Endothelial cell of umbilical vein (primary cell): Measurements from ENCODE around the gene BTN1A1. TPM values are rescaled to one million over a fixed set of nuclear protein-coding genes. Genes with fewer than 3 reads are reported as not detected.
A peak's percentile ranks its signal among the peaks of the same experiment; 100 is the strongest.

Source experiments
- BruUV-seq: library from RNA; stranded (reverse); fragments of 400-500 nt; replicated peaks from 2 replicates; lab custom pipeline; 2021; lab: Mats Ljungman, UMichigan
- CTCF ChIA-PET: fragments of 300-600, 350-600 bp; sonication (Branson Sonifier 250); formaldehyde crosslinking; loops from one replicate; lab custom pipeline; 2021; ENCODE audit warnings: antibody characterized with exemption, inconsistent platforms; lab: Charles Lee
- POLR2A ChIA-PET: fragments of 300-600, 350-600 bp; sonication (Branson Sonifier 250); formaldehyde crosslinking; loops from one replicate; lab custom pipeline; 2021; ENCODE audit warnings: antibody characterized with exemption, inconsistent platforms; lab: Charles Lee
- DNase-seq: peaks from one replicate; pipeline ENCODE4 v3.0.0-alpha.2; 2011; ENCODE audit warnings: low read depth, low spot score
- FAIRE-seq: peaks from 2 replicates; lab custom pipeline; 2011; peaks lifted over from hg19 to GRCh38; lab: Jason Lieb, UNC
- H2AFZ ChIP-seq: 2 replicates; pipeline ENCODE4 v1.6.0; 2012; ENCODE audit warnings: low read depth, low read length, control low read depth, inconsistent platforms
- H3K27ac ChIP-seq: 2 replicates; pipeline ENCODE4 v1.5.1; 2011; ENCODE audit warnings: low read depth, mild to moderate bottlenecking, control low read depth, low read length, moderate library complexity; ENCODE audit not compliant: insufficient read depth
- H3K27me3 ChIP-seq, 2 experiments: 2 replicates each; pipeline versions ENCODE4 v1.6.0 to v1.6.1; 2011; ENCODE audit warnings: low read length in 2 of 2, mixed read lengths in 1 of 2; ENCODE audit not compliant: control insufficient read depth in 2 of 2, insufficient read depth in 2 of 2
- H3K36me3 ChIP-seq, 2 experiments: 2 replicates in 1 of 2; 3 replicates in 1 of 2; pipeline ENCODE4 v1.5.1; 2011; ENCODE audit warnings: low read length in 2 of 2, mild to moderate bottlenecking in 1 of 2, moderate library complexity in 1 of 2; ENCODE audit not compliant: control insufficient read depth in 2 of 2, insufficient read depth in 2 of 2; ENCODE audit errors: extremely low read depth in 1 of 2
- H3K4me1 ChIP-seq: 3 replicates; pipeline ENCODE4 v1.5.1; 2011; ENCODE audit warnings: mild to moderate bottlenecking, low read length; ENCODE audit not compliant: control insufficient read depth, insufficient read depth; ENCODE audit errors: extremely low read depth
- H3K4me2 ChIP-seq: 2 replicates; pipeline ENCODE4 v1.6.1; 2011; ENCODE audit warnings: low read length, control low read depth, mixed read lengths; ENCODE audit not compliant: insufficient read depth
- H3K4me3 ChIP-seq, 3 experiments: fragments of 200-600 bp in 1 of 3; sonication (generic), shearing (Covaris generic) in 1 of 3; replicated peaks in 1 of 3; 2 replicates each; pipeline ENCODE4 v1.5.1; 2011 to 2016; ENCODE audit warnings: control low read depth in 3 of 3, low read length in 3 of 3, mild to moderate bottlenecking in 2 of 3, inconsistent platforms in 1 of 3, low read depth in 1 of 3, moderate library complexity in 1 of 3; ENCODE audit not compliant: insufficient read depth in 1 of 3
- H3K79me2 ChIP-seq: 2 replicates; pipeline ENCODE4 v1.6.0; 2012; ENCODE audit warnings: low read length, inconsistent platforms; ENCODE audit not compliant: control insufficient read depth, insufficient read depth
- H3K9ac ChIP-seq: replicated peaks from 2 replicates; pipeline ENCODE3; 2011; ENCODE audit warnings: low read length, control low read depth; ENCODE audit not compliant: insufficient read depth; ENCODE audit errors: extremely low read depth
- H3K9me1 ChIP-seq: replicated peaks from 3 replicates; pipeline ENCODE4 v1.6.0; 2011; ENCODE audit warnings: mild to moderate bottlenecking, low read length; ENCODE audit not compliant: control insufficient read depth, insufficient read depth; ENCODE audit errors: extremely low read depth
- H3K9me3 ChIP-seq: replicated peaks from 2 replicates; pipeline ENCODE4 v1.5.1; 2012; ENCODE audit warnings: low read length, inconsistent platforms; ENCODE audit not compliant: control insufficient read depth, insufficient read depth
- H4K20me1 ChIP-seq: replicated peaks from 2 replicates; pipeline ENCODE3; 2011; ENCODE audit warnings: mild to moderate bottlenecking, low read length; ENCODE audit not compliant: control insufficient read depth, insufficient read depth; ENCODE audit errors: extremely low read depth
- CTCF ChIP-seq, 2 donors: IDR thresholded peaks; 1 replicate in 1 of 2; 2 replicates in 1 of 2; pipeline ENCODE4 v1.5.1; 2011; ENCODE audit warnings: low read length in 2 of 2, mild to moderate bottlenecking in 2 of 2, moderate library complexity in 2 of 2, control low read depth in 1 of 2, inconsistent platforms in 1 of 2, low read depth in 1 of 2; ENCODE audit not compliant: insufficient read depth in 1 of 2; ENCODE audit errors: extremely low read depth in 1 of 2
- EZH2 ChIP-seq: IDR thresholded peaks from 2 replicates; pipeline ENCODE4 v1.6.1; 2012; ENCODE audit warnings: borderline replicate concordance, low read depth, mild to moderate bottlenecking, moderate library complexity, low read length, inconsistent platforms; ENCODE audit not compliant: severe bottlenecking
- FOS ChIP-seq: IDR thresholded peaks from 2 replicates; pipeline ENCODE4 v1.6.1; 2011; ENCODE audit warnings: mild to moderate bottlenecking, low read length, moderate library complexity, borderline replicate concordance; ENCODE audit not compliant: insufficient read depth
- GATA2 ChIP-seq: IDR thresholded peaks from 2 replicates; pipeline ENCODE4 v1.7.0; 2011; ENCODE audit warnings: low read depth, mild to moderate bottlenecking, moderate library complexity, mixed read lengths, low read length; ENCODE audit not compliant: insufficient read length, insufficient read depth
- JUN ChIP-seq: IDR thresholded peaks from 2 replicates; pipeline ENCODE4 v1.6.1; 2011; ENCODE audit warnings: borderline replicate concordance, low read depth; ENCODE audit not compliant: insufficient read length, insufficient read depth
- MAX ChIP-seq: IDR thresholded peaks from 2 replicates; pipeline ENCODE4 v1.6.1; 2011; ENCODE audit not compliant: insufficient read depth, insufficient read length
- MYC ChIP-seq: IDR thresholded peaks from one replicate; pipeline ENCODE4 v1.6.1; 2011; ENCODE audit warnings: mild to moderate bottlenecking, low read depth, low read length
- POLR2A ChIP-seq: IDR thresholded peaks from 2 replicates; pipeline ENCODE4 v1.6.1; 2012; ENCODE audit warnings: low read depth, mild to moderate bottlenecking, control low read depth, low read length
- POLR2AphosphoS5 ChIP-seq: IDR thresholded peaks from 2 replicates; pipeline ENCODE4 v1.6.1; 2012; ENCODE audit warnings: low read depth, mild to moderate bottlenecking, control low read depth, low read length, moderate library complexity; ENCODE audit not compliant: insufficient read depth
- dilution Hi-C: fragments of 300-500 bp; cut with MboI; formaldehyde crosslinking; loops from one replicate; pipeline ENCODE4 v1.15.0; 2019; ENCODE audit warnings: low sequenced_read_pairs; ENCODE audit not compliant: extremely low pct_ligation_motif_present
- intact Hi-C: fragments of 100-400 bp; cut with micrococcal nuclease; formaldehyde crosslinking; loops from one replicate; pipeline ENCODE4 v1.10.0; 2022
- polyA plus RNA-seq, 4 experiments: library from polyadenylated mRNA; depleted of rRNA in 3 of 4; stranded (reverse) in 3 of 4; unstranded in 1 of 4; fragments of >200 nt; gene quantifications; 2 replicates each; pipeline versions ENCODE4 v1.2.1 to v1.2.3, GENCODE V29; 2011 to 2012; ENCODE audit warnings: missing spikeins in 1 of 4
- total RNA-seq: library from RNA; stranded (reverse); gene quantifications from 2 replicates; pipeline ENCODE4 v1.2.3, GENCODE V29; 2021

Gene BTN1A1
- total and polyA plus RNA-seq, 2 donors (not counting 3 experiments of a cell fraction or from before 2014, with no cell fraction given): not detected

GRCh38 chr6:26550250-26550993 lies 50.3 kb downstream of the BTN1A1 start:
- dilution Hi-C loops: no loop called here
- Histone ChIP-seq H3K27ac (no peak overlapping the region), H4K20me1 (no peaks in the 10 kb centered on the region), H3K79me2 (no peaks in the 10 kb centered on the region), H3K9me3 (no peaks in the 10 kb centered on the region), H3K27me3 (no peaks in the 10 kb centered on the region), H3K4me1 (peaks cover 13% of the 10 kb centered on the region), H3K4me3 (peak overlapping the region; percentile 52 to 68 (median 54)), H2AFZ (peak overlapping the region; percentile 93), H3K4me2 (peak overlapping the region; percentile 63), H3K36me3 (peaks cover 0 to 2% of the 10 kb centered on the region in 2 experiments), H3K9me1 (no peaks in the 10 kb centered on the region), H3K9ac (peak overlapping the region; percentile 20)
- ChIA-PET CTCF (interaction anchor here (1.1 to 4.4 kb wide), 3 partner anchors 8 to 209 kb away, joined by 3 to 23 read pairs (median 3); partner anchors contain the start of gene HMGN4), POLR2A (interaction anchor here (0.6 kb wide), 1 partner anchor 11 kb away, joined by 4 read pairs; no protein-coding TSS in a partner anchor)
- BruUV-seq: TSS peak; percentile 83
- no peak for TF ChIP-seq JUN
- peak; percentile 19 for TF ChIP-seq POLR2AphosphoS5
- peak in 1 of 2 donors; percentile 3 for TF ChIP-seq CTCF (IDR thresholded peaks at IDR 0.05; ENCODE audit: extremely low read depth in 1 of 2, insufficient read depth in 1 of 2, low read depth in 1 of 2, low read length in 2 of 2)
- peak; percentile 57 for TF ChIP-seq POLR2A
- TF ChIP-seq EZH2: no peak
- no peak for TF ChIP-seq MYC
- no peak for TF ChIP-seq FOS
- no peak for TF ChIP-seq MAX
- no peak for TF ChIP-seq GATA2
- FAIRE-seq (peak; percentile 69), DNase-seq (peak; percentile 32)
- intact Hi-C loops: loop anchor here (10.0 kb wide), 2 partner anchors 376 to 526 kb away; a partner anchor contains a TSS
